ENCODE measurements around the gene HECTD1.

DNA sequence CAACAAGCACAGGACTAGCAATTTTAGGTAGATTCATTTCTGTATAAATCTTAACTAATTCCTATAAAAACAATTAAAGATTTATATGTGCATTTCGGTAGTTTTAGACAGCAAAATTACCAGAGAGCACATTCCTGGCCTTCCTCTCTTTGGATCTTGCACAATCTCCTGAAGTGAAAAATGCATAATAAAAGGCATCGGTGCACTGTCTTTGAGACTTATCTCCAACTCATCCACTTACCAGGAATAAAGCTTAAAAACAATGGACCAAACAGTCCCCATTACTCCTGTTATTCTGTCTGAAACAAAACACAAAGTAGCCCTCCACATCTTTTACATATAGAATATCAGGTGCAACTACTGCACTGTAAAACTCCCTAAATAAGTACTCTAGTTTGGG is 69.3 kb downstream of the HECTD1 start:
- TF ChIP-seq, protein P1, sequence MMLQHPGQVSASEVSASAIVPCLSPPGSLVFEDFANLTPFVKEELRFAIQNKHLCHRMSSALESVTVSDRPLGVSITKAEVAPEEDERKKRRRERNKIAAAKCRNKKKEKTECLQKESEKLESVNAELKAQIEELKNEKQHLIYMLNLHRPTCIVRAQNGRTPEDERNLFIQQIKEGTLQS (IDR thresholded peaks at IDR 0.05) = no peak
- TF ChIP-seq POLR2A (IDR thresholded peaks at IDR 0.05; ENCODE audit: borderline replicate concordance, extremely low read depth, insufficient read depth, insufficient read length) (no peak), EGR1 (IDR thresholded peaks at IDR 0.05; ENCODE audit: low read depth) (no peak), POLR2AphosphoS5 (IDR thresholded peaks at IDR 0.05; ENCODE audit: low read depth, low read length) (no peak), ZFX (IDR thresholded peaks at IDR 0.05) (no peak), CEBPB (IDR thresholded peaks at IDR 0.05; ENCODE audit: low read depth) (no peak)
- TF ChIP-seq, protein P2, sequence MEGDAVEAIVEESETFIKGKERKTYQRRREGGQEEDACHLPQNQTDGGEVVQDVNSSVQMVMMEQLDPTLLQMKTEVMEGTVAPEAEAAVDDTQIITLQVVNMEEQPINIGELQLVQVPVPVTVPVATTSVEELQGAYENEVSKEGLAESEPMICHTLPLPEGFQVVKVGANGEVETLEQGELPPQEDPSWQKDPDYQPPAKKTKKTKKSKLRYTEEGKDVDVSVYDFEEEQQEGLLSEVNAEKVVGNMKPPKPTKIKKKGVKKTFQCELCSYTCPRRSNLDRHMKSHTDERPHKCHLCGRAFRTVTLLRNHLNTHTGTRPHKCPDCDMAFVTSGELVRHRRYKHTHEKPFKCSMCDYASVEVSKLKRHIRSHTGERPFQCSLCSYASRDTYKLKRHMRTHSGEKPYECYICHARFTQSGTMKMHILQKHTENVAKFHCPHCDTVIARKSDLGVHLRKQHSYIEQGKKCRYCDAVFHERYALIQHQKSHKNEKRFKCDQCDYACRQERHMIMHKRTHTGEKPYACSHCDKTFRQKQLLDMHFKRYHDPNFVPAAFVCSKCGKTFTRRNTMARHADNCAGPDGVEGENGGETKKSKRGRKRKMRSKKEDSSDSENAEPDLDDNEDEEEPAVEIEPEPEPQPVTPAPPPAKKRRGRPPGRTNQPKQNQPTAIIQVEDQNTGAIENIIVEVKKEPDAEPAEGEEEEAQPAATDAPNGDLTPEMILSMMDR (IDR thresholded peaks at IDR 0.05 in 2 of 3, conservative IDR thresholded peaks at IDR 0.05 in 1 of 3; ENCODE audit: borderline replicate concordance in 1 of 3, insufficient read depth in 1 of 3, low read depth in 2 of 3, low read length in 2 of 3) = no peak
- TF ChIP-seq, protein P3, sequence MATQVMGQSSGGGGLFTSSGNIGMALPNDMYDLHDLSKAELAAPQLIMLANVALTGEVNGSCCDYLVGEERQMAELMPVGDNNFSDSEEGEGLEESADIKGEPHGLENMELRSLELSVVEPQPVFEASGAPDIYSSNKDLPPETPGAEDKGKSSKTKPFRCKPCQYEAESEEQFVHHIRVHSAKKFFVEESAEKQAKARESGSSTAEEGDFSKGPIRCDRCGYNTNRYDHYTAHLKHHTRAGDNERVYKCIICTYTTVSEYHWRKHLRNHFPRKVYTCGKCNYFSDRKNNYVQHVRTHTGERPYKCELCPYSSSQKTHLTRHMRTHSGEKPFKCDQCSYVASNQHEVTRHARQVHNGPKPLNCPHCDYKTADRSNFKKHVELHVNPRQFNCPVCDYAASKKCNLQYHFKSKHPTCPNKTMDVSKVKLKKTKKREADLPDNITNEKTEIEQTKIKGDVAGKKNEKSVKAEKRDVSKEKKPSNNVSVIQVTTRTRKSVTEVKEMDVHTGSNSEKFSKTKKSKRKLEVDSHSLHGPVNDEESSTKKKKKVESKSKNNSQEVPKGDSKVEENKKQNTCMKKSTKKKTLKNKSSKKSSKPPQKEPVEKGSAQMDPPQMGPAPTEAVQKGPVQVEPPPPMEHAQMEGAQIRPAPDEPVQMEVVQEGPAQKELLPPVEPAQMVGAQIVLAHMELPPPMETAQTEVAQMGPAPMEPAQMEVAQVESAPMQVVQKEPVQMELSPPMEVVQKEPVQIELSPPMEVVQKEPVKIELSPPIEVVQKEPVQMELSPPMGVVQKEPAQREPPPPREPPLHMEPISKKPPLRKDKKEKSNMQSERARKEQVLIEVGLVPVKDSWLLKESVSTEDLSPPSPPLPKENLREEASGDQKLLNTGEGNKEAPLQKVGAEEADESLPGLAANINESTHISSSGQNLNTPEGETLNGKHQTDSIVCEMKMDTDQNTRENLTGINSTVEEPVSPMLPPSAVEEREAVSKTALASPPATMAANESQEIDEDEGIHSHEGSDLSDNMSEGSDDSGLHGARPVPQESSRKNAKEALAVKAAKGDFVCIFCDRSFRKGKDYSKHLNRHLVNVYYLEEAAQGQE (IDR thresholded peaks at IDR 0.05; ENCODE audit: low read depth) = no peak

Data from HCT116 (cell line).